ENCODE measurements around the gene TENM3. TPM values are rescaled to one million over a fixed set of nuclear protein-coding genes. Genes with fewer than 3 reads are reported as not detected.

Gene TENM3
- polyA plus RNA-seq, 2 donors = 0.20 to 0.39 TPM

DNA sequence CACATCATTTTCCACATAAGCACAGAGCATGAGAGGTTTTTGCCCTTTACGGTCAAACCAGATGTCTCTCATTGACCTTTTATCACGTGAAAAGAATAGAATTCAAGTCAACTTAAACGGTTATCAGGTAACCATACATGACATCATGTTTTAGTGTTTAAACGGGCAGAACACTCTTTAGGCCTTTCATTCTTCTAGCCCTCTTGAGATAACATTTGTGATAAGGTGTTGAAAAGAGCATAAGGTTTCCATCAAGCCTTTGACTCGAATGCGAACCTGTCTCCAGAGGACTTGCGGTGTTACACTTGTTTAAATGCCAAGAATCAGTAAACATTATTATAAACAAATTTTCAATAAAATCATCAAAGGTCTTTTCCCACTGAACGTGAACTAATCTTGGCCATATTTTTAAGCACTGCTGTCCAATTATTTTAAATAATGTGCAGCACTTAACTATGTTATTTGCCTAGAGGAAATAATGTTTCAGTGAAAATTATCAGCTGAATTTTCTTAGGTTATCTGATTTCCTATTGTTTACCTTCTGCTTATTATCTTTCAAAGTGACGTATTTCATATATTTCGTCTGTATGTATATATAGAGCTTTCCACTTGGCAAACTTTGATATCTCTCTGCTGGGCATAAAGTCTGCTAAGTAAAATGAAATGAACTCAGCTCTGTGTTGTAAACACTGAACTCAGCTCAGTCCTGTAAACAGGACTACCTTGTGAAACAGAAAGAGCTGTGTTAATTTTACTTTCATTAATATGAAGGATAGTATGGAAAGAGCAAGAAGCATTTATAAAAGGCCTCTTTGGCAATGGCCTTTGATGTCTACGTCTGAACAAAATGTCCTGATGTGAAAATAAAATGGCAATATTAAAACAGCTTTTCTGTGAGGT lies 33.3 kb downstream of the TENM3 start:
- Histone ChIP-seq H3K4me1 (ENCODE audit: control insufficient read depth in 2 of 2, insufficient read depth in 2 of 2, low read length in 1 of 2) (no peaks in the 10 kb centered on the region), H3K27me3 (ENCODE audit: control insufficient read depth in 1 of 2, insufficient read depth in 2 of 2, low read length in 2 of 2) (no peaks in the 10 kb centered on the region), H3K4me3 (ENCODE audit: low read depth in 1 of 2, low read length in 2 of 2) (no peak overlapping the region), H3K27ac (ENCODE audit: low read depth in 2 of 2, low read length in 1 of 2) (no peak overlapping the region), H3K9me3 (ENCODE audit: control insufficient read depth in 2 of 2, insufficient read depth in 1 of 2, low read depth in 1 of 2, low read length in 1 of 2) (peaks cover 0 to 2% of the 10 kb centered on the region in 2 donors), H3K36me3 (ENCODE audit: control insufficient read depth in 2 of 2, insufficient read depth in 2 of 2, low read length in 1 of 2) (no peaks in the 10 kb centered on the region)
- WGBS, 2 donors = 60 to 64% methylated on average over 11 of the region's 11 CpGs

DNA sequence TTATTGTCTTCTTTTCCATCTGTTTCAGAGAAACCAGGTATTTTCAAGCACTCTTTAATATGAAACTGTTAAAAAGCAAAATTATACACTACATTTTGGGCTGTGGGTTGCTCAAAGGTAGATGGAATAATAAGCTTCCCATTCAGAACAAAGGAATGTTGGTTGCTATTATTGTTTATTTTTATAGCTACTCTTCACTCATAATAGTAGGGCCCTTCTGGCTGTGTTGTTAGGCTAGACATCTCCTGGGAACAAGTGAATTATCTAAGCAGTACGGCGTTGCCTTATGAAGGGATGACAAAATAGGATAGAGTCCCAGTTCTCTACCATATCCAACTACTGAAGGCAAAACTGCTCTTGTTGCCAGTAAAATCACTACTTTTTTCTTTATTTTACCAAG lies 34.2 kb downstream of the TENM3 start:
- Histone ChIP-seq H3K4me1 (ENCODE audit: control insufficient read depth in 2 of 2, insufficient read depth in 2 of 2, low read length in 1 of 2) (no peaks in the 10 kb centered on the region), H3K4me3 (ENCODE audit: low read depth in 1 of 2, low read length in 2 of 2) (no peak overlapping the region), H3K36me3 (ENCODE audit: control insufficient read depth in 2 of 2, insufficient read depth in 2 of 2, low read length in 1 of 2) (no peaks in the 10 kb centered on the region), H3K9me3 (ENCODE audit: control insufficient read depth in 2 of 2, insufficient read depth in 1 of 2, low read depth in 1 of 2, low read length in 1 of 2) (peaks cover 0 to 2% of the 10 kb centered on the region in 2 donors), H3K27me3 (ENCODE audit: control insufficient read depth in 1 of 2, insufficient read depth in 2 of 2, low read length in 2 of 2) (no peaks in the 10 kb centered on the region), H3K27ac (ENCODE audit: low read depth in 2 of 2, low read length in 1 of 2) (no peak overlapping the region)
- WGBS, 2 donors = 87 to 89% methylated on average over 2 of the region's 2 CpGs

DNA sequence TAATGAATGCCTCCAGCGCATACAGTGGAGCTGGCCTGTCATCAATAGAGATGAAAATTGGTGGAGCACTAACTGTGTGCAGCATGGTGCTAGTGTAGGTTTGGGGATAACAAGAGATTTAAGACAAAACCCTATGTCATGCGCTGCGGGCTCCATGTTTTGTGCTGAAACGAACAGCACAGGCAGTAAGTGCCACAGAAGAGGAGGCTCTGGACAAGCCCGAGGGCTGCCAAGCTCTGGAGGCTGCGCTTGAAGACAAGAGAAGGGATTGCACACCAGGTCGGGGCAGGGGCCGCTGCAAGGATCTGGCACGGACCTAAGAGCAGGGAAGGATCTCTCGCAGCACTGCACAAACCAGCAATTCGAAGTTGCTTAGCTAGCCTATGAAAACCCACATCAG lies 35.5 kb downstream of the TENM3 start:
- H3K36me3 ChIP-seq (ENCODE audit: control insufficient read depth in 2 of 2, insufficient read depth in 2 of 2, low read length in 1 of 2) = no peaks in the 10 kb centered on the region
- H3K9me3 ChIP-seq (ENCODE audit: control insufficient read depth in 2 of 2, insufficient read depth in 1 of 2, low read depth in 1 of 2, low read length in 1 of 2) = peaks cover 0 to 2% of the 10 kb centered on the region in 2 donors
- H3K27ac ChIP-seq (ENCODE audit: low read depth in 2 of 2, low read length in 1 of 2) = no peak overlapping the region
- no peaks in the 10 kb centered on the region for H3K27me3 ChIP-seq (ENCODE audit: control insufficient read depth in 1 of 2, insufficient read depth in 2 of 2, low read length in 2 of 2)
- WGBS, 2 donors = 91 to 94% methylated on average over 11 of the region's 11 CpGs
- no peaks in the 10 kb centered on the region for H3K4me1 ChIP-seq (ENCODE audit: control insufficient read depth in 2 of 2, insufficient read depth in 2 of 2, low read length in 1 of 2)
- H3K4me3 ChIP-seq (ENCODE audit: low read depth in 1 of 2, low read length in 2 of 2) = no peak overlapping the region

DNA sequence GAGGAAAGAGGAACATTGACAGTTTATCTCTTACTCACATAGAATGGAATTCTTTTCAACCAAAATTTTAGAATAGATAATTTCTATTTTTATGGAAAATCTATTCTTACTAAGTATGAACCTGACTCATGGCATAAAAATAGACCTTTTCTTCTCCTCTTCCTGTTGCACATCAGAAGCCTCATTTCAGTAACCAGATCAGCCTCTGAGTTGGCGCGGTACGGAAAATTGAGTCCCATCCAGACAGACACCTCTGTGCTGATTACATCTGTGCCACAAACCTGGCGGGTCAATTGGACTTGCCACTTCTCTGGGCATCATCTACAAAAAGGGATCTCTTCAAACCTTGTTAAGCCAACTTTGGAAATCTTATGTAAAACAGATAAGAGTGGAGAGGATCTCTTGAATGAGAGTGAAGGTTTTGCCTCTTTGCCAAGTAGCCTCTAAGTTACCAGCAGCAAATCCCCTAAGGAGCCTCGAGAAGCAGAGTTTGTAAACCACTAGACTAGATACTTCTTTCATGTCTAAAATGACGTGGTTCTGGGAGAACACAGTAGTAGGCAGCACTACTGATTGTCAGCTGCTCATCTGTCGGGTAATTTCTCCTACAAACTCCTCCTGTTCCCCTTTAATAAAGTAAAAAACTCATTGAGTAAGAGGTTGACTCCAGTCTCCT lies 37.4 kb downstream of the TENM3 start:
- Histone ChIP-seq H3K36me3 (ENCODE audit: control insufficient read depth in 2 of 2, insufficient read depth in 2 of 2, low read length in 1 of 2) (no peaks in the 10 kb centered on the region), H3K27ac (ENCODE audit: low read depth in 2 of 2, low read length in 1 of 2) (no peak overlapping the region), H3K9me3 (ENCODE audit: control insufficient read depth in 2 of 2, insufficient read depth in 1 of 2, low read depth in 1 of 2, low read length in 1 of 2) (no peaks in the 10 kb centered on the region), H3K27me3 (ENCODE audit: control insufficient read depth in 1 of 2, insufficient read depth in 2 of 2, low read length in 2 of 2) (no peaks in the 10 kb centered on the region), H3K4me3 (ENCODE audit: low read depth in 1 of 2, low read length in 2 of 2) (no peak overlapping the region), H3K4me1 (ENCODE audit: control insufficient read depth in 2 of 2, insufficient read depth in 2 of 2, low read length in 1 of 2) (no peaks in the 10 kb centered on the region)
- WGBS, 2 donors = 82% methylated on average over 7 of the region's 7 CpGs

DNA sequence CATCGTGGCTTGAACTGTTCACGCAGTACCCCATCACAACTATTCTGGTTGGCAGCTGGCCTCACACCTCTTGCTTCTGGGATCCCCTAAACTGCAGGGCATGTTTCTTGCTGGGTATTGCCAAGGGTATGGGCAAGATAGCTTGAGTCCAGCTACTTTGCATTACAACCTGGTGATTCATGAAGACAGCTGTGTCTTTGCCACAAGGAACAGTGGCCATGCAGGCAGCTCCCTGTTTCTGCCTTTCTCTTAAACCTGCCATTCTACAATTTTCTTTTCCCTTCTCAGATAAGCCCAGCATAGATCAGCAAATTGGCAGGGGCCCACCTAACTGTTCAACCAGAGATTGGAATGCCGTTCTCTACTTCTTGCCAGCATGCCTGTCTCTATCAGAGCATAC lies 42.8 kb downstream of the TENM3 start:
- H3K4me3 ChIP-seq (ENCODE audit: low read depth in 1 of 2, low read length in 2 of 2) = no peak overlapping the region
- no peaks in the 10 kb centered on the region for H3K9me3 ChIP-seq (ENCODE audit: control insufficient read depth in 2 of 2, insufficient read depth in 1 of 2, low read depth in 1 of 2, low read length in 1 of 2)
- H3K27me3 ChIP-seq (ENCODE audit: control insufficient read depth in 1 of 2, insufficient read depth in 2 of 2, low read length in 2 of 2) = no peaks in the 10 kb centered on the region
- H3K4me1 ChIP-seq (ENCODE audit: control insufficient read depth in 2 of 2, insufficient read depth in 2 of 2, low read length in 1 of 2) = no peaks in the 10 kb centered on the region
- H3K36me3 ChIP-seq (ENCODE audit: control insufficient read depth in 2 of 2, insufficient read depth in 2 of 2, low read length in 1 of 2) = no peaks in the 10 kb centered on the region
- 90 to 91% methylated on average over 3 of the region's 3 CpGs for WGBS, 2 donors
- H3K27ac ChIP-seq (ENCODE audit: low read depth in 2 of 2, low read length in 1 of 2) = no peak overlapping the region

DNA sequence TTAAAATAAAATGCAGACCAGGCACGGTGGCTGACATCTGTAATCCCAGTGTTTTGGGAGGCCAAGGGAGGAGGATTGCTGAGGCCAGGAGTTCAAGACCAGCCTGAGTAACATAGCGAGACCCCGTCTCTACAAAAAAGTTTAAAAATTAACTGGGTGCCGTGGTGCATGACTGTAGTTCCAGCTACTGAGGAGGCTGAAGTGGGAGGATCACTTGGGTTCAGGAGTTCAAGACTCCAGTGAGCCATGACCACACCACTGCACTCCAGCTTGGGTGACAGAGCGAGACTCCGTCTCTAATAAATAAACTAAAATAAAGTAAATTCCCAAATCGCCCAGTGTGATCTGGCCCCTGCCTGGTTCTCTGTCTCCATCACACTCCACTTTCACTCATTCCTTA lies 43.7 kb downstream of the TENM3 start:
- H3K27me3 ChIP-seq (ENCODE audit: control insufficient read depth in 1 of 2, insufficient read depth in 2 of 2, low read length in 2 of 2) = no peaks in the 10 kb centered on the region
- no peaks in the 10 kb centered on the region for H3K36me3 ChIP-seq (ENCODE audit: control insufficient read depth in 2 of 2, insufficient read depth in 2 of 2, low read length in 1 of 2)
- no peak overlapping the region for H3K4me3 ChIP-seq (ENCODE audit: low read depth in 1 of 2, low read length in 2 of 2)
- no peaks in the 10 kb centered on the region for H3K9me3 ChIP-seq (ENCODE audit: control insufficient read depth in 2 of 2, insufficient read depth in 1 of 2, low read depth in 1 of 2, low read length in 1 of 2)
- WGBS, 2 donors = 91 to 92% methylated on average over 7 of the region's 7 CpGs
- no peak overlapping the region for H3K27ac ChIP-seq (ENCODE audit: low read depth in 2 of 2, low read length in 1 of 2)
- H3K4me1 ChIP-seq (ENCODE audit: control insufficient read depth in 2 of 2, insufficient read depth in 2 of 2, low read length in 1 of 2) = no peaks in the 10 kb centered on the region

DNA sequence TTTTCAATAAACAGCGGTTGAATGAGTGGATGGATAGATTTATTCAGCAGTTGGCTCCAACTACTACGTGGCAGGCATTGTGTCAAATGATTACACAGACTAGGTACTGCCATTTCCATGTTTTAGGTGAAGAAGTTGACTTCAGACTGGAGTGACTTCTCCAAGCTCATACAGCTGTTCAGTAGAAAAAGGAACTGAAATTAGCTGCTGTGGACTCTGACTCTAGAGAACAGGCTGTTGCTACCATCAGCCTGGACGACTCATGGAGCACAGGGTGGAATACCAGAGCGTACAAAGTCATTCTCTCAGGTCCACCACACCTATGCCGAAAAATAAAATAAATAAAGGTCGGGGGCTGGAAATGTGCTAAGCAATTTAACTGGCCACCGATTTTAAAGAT lies 45.3 kb downstream of the TENM3 start:
- no peaks in the 10 kb centered on the region for H3K36me3 ChIP-seq (ENCODE audit: control insufficient read depth in 2 of 2, insufficient read depth in 2 of 2, low read length in 1 of 2)
- H3K9me3 ChIP-seq (ENCODE audit: control insufficient read depth in 2 of 2, insufficient read depth in 1 of 2, low read depth in 1 of 2, low read length in 1 of 2) = no peaks in the 10 kb centered on the region
- no peaks in the 10 kb centered on the region for H3K27me3 ChIP-seq (ENCODE audit: control insufficient read depth in 1 of 2, insufficient read depth in 2 of 2, low read length in 2 of 2)
- H3K27ac ChIP-seq (ENCODE audit: low read depth in 2 of 2, low read length in 1 of 2) = no peak overlapping the region
- no peaks in the 10 kb centered on the region for H3K4me1 ChIP-seq (ENCODE audit: control insufficient read depth in 2 of 2, insufficient read depth in 2 of 2, low read length in 1 of 2)
- no peak overlapping the region for H3K4me3 ChIP-seq (ENCODE audit: low read depth in 1 of 2, low read length in 2 of 2)
- WGBS, 2 donors = 83 to 89% methylated on average over 7 of the region's 7 CpGs

DNA sequence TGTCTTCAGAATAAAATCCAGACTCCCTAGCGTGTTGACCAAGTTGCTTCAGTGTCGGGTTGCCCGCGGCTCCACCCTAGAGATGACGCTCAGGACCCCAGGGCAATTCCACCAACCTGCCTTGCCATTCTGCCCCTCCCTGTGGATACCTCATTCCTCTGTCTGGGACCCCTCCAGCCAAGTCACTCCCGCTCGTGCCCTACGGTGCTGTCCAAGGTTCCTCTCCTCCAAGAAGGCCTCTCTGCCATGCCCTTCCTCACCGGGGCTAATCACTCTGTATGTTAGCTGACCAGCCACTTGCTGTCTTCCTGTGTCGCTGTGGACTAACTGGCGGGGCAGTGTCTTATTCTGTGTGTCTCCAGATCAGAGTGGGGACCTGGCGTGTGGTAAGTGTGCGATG lies 46.6 kb downstream of the TENM3 start:
- no peaks in the 10 kb centered on the region for H3K9me3 ChIP-seq (ENCODE audit: control insufficient read depth in 2 of 2, insufficient read depth in 1 of 2, low read depth in 1 of 2, low read length in 1 of 2)
- H3K4me1 ChIP-seq (ENCODE audit: control insufficient read depth in 2 of 2, insufficient read depth in 2 of 2, low read length in 1 of 2) = no peaks in the 10 kb centered on the region
- H3K27me3 ChIP-seq (ENCODE audit: control insufficient read depth in 1 of 2, insufficient read depth in 2 of 2, low read length in 2 of 2) = no peaks in the 10 kb centered on the region
- no peaks in the 10 kb centered on the region for H3K36me3 ChIP-seq (ENCODE audit: control insufficient read depth in 2 of 2, insufficient read depth in 2 of 2, low read length in 1 of 2)
- no peak overlapping the region for H3K27ac ChIP-seq (ENCODE audit: low read depth in 2 of 2, low read length in 1 of 2)
- H3K4me3 ChIP-seq (ENCODE audit: low read depth in 1 of 2, low read length in 2 of 2) = no peak overlapping the region
- 88 to 89% methylated on average over 13 of the region's 13 CpGs for WGBS, 2 donors

DNA sequence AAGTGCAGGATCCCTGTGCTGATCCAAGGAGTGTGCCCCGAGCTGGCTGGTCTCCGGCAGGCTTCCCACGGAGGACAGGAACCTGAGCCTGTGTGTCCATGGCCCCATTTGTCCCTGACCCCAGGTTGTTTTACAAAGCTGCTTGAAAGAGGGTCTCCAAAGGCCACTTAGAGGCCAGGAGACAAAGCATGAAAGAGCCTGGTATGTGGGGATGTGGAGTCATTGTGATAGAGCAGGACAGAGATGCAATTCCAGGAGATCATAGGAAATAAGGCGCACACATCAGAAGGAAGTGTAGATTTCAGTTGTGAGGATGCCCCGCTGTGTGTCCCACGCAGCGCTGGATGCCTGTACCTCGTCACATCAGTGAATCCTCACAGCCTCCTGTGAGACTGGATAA lies 48.0 kb downstream of the TENM3 start:
- WGBS, 2 donors = 86 to 91% methylated on average over 8 of the region's 8 CpGs
- Histone ChIP-seq H3K27me3 (ENCODE audit: control insufficient read depth in 1 of 2, insufficient read depth in 2 of 2, low read length in 2 of 2) (no peaks in the 10 kb centered on the region), H3K27ac (ENCODE audit: low read depth in 2 of 2, low read length in 1 of 2) (no peak overlapping the region), H3K36me3 (ENCODE audit: control insufficient read depth in 2 of 2, insufficient read depth in 2 of 2, low read length in 1 of 2) (no peaks in the 10 kb centered on the region), H3K9me3 (ENCODE audit: control insufficient read depth in 2 of 2, insufficient read depth in 1 of 2, low read depth in 1 of 2, low read length in 1 of 2) (no peaks in the 10 kb centered on the region), H3K4me3 (ENCODE audit: low read depth in 1 of 2, low read length in 2 of 2) (no peak overlapping the region), H3K4me1 (ENCODE audit: control insufficient read depth in 2 of 2, insufficient read depth in 2 of 2, low read length in 1 of 2) (no peaks in the 10 kb centered on the region)
